Activated CD4-positive, alpha-beta memory T cell treated with anti-CD3 and anti-CD28 coated beads for 36 hours (primary cell): ENCODE measurements around the gene ADGRF3. TPM values are rescaled to one million over a fixed set of nuclear protein-coding genes. Genes with fewer than 3 reads are reported as not detected.

Experiments used
- CTCF ChIA-PET: fragments of 350-600 bp; sonication (Branson Sonifier 250); formaldehyde crosslinking; loops from one replicate; lab custom pipeline; 2021; ENCODE audit warnings: antibody characterized with exemption, inconsistent platforms; lab: Charles Lee
- POLR2A ChIA-PET: fragments of 350-600 bp; sonication (Branson Sonifier 250); formaldehyde crosslinking; loops from one replicate; lab custom pipeline; 2021; ENCODE audit warnings: antibody characterized with exemption; lab: Charles Lee
- DNase-seq: peaks from one replicate; pipeline ENCODE4 v3.0.0-alpha.2; 2020
- H3K27ac Mint-ChIP-seq: one replicate; pipeline ENCODE4 v1.8.0; 2021; ENCODE audit warnings: mixed read lengths
- H3K27me3 Mint-ChIP-seq: one replicate; pipeline ENCODE4 v1.8.0; 2021; ENCODE audit warnings: mixed read lengths
- H3K36me3 Mint-ChIP-seq: one replicate; pipeline ENCODE4 v1.8.0; 2021; ENCODE audit warnings: mixed read lengths
- H3K4me1 Mint-ChIP-seq: one replicate; pipeline ENCODE4 v1.8.0; 2021; ENCODE audit warnings: low read depth, mixed read lengths
- H3K4me3 Mint-ChIP-seq: one replicate; pipeline ENCODE4 v1.8.0; 2021; ENCODE audit warnings: mild to moderate bottlenecking, mixed read lengths
- H3K9me3 Mint-ChIP-seq: one replicate; pipeline ENCODE4 v1.8.0; 2021; ENCODE audit warnings: mixed read lengths
- intact Hi-C: fragments of 100-400 bp; cut with micrococcal nuclease; formaldehyde crosslinking; loops from one replicate; pipeline ENCODE4 v1.15.1; 2023
- total RNA-seq, 2 experiments: library from RNA; stranded (reverse); gene quantifications; one replicate each; pipeline ENCODE4 v1.2.3, GENCODE V29; 2021

The ADGRF3 gene
- total RNA-seq, 2 experiments from 2014 or later, result 1.4 to 3.7 TPM

DNA sequence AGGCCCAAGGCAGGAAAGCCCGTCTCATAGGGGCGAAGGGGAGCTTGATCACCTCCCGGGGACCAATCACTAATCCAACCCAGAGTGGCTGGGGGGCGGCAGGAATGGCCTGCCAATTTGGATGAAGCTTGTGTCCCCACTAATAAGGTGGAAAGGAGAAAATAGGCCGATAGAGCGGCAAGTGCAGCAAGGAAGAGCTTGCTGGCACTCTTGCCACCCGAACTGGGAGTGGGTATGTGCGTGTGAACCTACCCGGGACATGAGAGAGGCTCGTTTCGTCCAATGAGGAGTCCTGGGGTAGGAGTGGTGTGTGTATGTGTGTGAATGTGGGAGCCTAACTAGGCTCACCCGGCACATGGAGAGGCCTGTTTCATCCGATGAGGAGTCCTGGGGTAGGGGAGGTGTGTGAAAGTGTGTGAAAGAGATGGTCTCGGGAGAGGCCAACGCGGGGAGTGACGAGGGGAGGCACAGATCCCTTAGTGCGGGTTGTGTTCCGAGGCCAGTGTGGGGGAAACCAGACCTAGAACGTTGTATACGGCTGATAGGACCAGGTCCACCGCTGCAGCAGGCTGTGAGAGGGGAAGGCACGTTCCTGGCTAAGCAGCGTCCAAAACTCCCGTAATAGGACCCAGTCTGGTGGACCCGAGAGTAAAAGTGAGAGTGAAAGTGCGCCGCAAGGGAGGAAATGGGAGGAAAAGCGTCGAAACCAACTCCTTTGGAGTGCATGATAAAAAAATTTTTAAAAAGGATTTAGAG is 47.8 kb downstream of the ADGRF3 start:
- H3K36me3 Mint-ChIP-seq, result no peaks in the 10 kb centered on the region
- H3K27ac Mint-ChIP-seq, result no peak overlapping the region
- ChIA-PET POLR2A (interaction anchor here (0.7 to 1.0 kb wide), 2 partner anchors 22 to 53 kb away, joined by 3 read pairs; no protein-coding TSS in a partner anchor), CTCF (interaction anchor here (1.4 kb wide), 1 partner anchor 32 kb away, joined by 5 read pairs; no protein-coding TSS in a partner anchor)
- no peaks in the 10 kb centered on the region for H3K9me3 Mint-ChIP-seq
- intact Hi-C loops, result loop anchor here (2.0 kb wide), 1 partner anchor 54 kb away; the partner anchor contains the start of genes HADHA and HADHB
- no peak overlapping the region for H3K4me3 Mint-ChIP-seq
- H3K4me1 Mint-ChIP-seq, result no peaks in the 10 kb centered on the region
- peak; percentile 44 for DNase-seq
- H3K27me3 Mint-ChIP-seq, result no peaks in the 10 kb centered on the region

DNA sequence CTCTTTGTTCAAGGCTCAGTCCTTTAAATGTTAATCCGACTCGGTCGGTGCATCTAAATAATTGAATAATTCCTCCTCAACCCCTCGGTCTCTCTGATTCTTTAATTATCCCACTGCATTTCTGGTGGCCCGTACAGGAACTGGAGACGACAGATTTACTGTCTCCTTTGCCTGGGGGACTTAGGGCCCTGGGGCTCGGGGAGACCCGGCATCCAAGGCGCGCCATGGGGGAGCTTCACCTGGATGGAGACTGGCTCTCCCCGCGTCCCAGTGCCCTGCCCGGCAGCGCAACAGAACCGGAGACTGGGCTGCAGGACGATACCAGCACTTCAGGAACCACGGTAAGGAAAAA is 48.3 kb downstream of the ADGRF3 start:
- intact Hi-C loops, result loop anchor here (2.0 kb wide), 1 partner anchor 53 kb away; the partner anchor contains the start of genes HADHA and HADHB

DNA sequence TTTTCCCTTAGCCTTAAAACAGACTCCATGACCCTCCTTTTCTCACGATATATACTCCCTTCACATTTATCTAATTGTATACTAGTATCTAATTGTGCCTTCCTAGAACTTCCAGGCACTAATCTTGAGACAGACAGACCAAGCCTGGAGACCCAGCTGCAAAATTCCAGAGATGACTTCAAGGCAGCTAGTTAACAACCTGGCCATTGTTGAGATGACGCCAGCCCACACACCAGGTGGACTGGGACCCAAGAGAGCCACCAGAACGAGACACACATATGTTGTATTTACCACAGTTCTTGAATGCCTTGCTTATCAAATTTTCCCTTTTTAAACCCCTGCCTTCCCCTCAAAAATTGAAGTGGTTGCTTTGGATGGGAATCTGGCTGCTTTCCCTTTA is 49.5 kb downstream of the ADGRF3 start:
- Mint-ChIP-seq H3K9me3 (no peaks in the 10 kb centered on the region), H3K27me3 (no peaks in the 10 kb centered on the region), H3K27ac (no peak overlapping the region), H3K4me3 (no peak overlapping the region), H3K4me1 (peaks cover 7% of the 10 kb centered on the region), H3K36me3 (no peaks in the 10 kb centered on the region)
- no peak for DNase-seq
- CTCF ChIA-PET, result no interaction called here
- POLR2A ChIA-PET, result no interaction called here
- intact Hi-C loops, result no loop called here

More for the DNA sequence above, 48.3 kb downstream of the ADGRF3 start:
- POLR2A ChIA-PET, result interaction anchor here (0.7 to 1.0 kb wide), 2 partner anchors 21 to 53 kb away, joined by 3 read pairs; no protein-coding TSS in a partner anchor
- Mint-ChIP-seq H3K9me3 (no peaks in the 10 kb centered on the region), H3K4me1 (no peaks in the 10 kb centered on the region), H3K27ac (no peak overlapping the region), H3K27me3 (no peaks in the 10 kb centered on the region), H3K36me3 (no peaks in the 10 kb centered on the region), H3K4me3 (no peak overlapping the region)
- DNase-seq, result no peak
- CTCF ChIA-PET, result no interaction called here

DNA sequence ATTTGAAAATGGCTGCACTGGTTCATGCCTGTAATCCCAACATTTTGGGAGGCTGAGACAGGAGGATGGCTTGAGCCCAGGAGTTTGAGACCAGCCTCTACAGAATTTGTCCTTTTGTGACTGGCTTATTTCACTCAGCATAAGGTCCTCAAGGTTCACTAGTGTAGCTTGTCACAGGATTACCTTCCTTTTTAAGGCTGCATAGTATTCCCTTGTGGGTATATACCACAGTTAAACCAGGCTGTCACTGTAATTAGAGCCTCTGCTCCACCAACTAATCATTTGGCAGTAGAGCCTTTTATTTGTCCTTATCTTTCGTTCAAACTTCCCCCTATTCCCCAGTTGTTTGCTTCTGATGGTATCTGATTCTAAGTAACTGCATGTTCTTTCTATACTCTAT is 51.1 kb downstream of the ADGRF3 start:
- Mint-ChIP-seq H3K27me3 (no peaks in the 10 kb centered on the region), H3K36me3 (no peaks in the 10 kb centered on the region), H3K4me1 (peaks cover 7% of the 10 kb centered on the region), H3K27ac (no peak overlapping the region), H3K9me3 (no peaks in the 10 kb centered on the region), H3K4me3 (no peak overlapping the region)
- ChIA-PET POLR2A (no interaction called here), CTCF (no interaction called here)
- intact Hi-C loops, result no loop called here
- DNase-seq, result no peak

DNA sequence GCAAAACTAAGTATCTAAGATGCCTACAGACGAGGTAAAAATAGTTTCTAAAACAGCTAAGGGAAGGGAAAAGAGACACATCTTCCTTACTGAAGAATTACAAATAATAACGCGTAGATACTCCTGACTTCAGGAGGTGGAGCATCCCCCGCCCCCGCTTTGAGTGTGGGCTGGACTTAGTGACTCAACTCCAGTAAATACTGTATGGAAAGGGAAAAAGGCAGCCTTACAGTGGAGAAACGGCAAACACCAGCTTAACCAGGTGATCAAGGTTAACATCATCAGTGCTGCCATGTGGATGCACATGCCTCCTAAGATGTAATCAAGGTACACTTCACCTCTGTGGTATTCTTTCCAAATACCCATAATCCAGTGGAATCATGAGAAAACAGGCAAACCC is 53.9 kb downstream of the ADGRF3 start:
- POLR2A ChIA-PET, result no interaction called here
- H3K9me3 Mint-ChIP-seq, result no peaks in the 10 kb centered on the region
- peaks cover 2% of the 10 kb centered on the region for H3K36me3 Mint-ChIP-seq
- H3K27me3 Mint-ChIP-seq, result no peaks in the 10 kb centered on the region
- DNase-seq, result no peak
- CTCF ChIA-PET, result no interaction called here
- peaks cover 7% of the 10 kb centered on the region for H3K4me1 Mint-ChIP-seq
- no peak overlapping the region for H3K27ac Mint-ChIP-seq
- intact Hi-C loops, result no loop called here
- no peak overlapping the region for H3K4me3 Mint-ChIP-seq

DNA sequence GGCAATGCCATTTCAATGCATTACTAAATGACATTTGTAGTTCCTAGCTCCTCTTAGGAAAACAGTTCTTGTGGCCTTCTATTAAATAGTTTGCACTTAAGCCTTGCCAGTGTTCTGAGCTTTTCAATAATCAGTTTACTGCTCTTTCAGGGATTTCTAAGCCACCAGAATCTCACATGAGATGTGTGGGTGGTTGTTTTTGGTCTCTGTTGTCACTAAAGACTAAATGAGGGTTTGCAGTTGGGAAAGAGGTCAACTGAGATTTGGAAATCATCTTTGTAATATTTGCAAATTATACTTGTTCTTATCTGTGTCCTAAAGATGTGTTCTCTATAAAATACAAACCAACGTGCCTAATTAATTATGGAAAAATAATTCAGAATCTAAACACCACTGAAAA is 56.6 kb downstream of the ADGRF3 start:
- H3K4me3 Mint-ChIP-seq, result no peak overlapping the region
- intact Hi-C loops, result no loop called here
- POLR2A ChIA-PET, result no interaction called here
- peaks cover 12% of the 10 kb centered on the region for H3K36me3 Mint-ChIP-seq
- H3K27me3 Mint-ChIP-seq, result no peaks in the 10 kb centered on the region
- H3K4me1 Mint-ChIP-seq, result peaks cover 7% of the 10 kb centered on the region
- DNase-seq, result no peak
- no peaks in the 10 kb centered on the region for H3K9me3 Mint-ChIP-seq
- H3K27ac Mint-ChIP-seq, result no peak overlapping the region
- CTCF ChIA-PET, result no interaction called here

DNA sequence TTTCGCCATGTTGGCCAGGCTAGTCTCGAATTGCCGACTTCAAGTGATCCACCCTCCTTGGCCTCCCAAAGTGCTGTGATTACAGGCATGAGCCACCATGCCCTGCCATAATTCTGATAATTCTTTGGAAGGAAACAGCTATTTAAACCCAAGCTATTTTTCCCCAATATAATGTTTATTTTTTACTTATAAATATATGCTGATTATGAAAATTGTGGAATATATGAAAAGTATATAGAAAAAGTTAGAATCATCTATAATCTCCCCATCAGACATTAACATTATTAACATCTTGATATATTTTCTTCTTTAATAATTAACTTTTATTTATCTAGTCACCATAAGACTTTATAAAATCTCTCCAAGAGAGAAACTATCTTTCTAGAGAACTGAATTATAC is 60.7 kb downstream of the ADGRF3 start:
- ChIA-PET CTCF (no interaction called here), POLR2A (no interaction called here)
- no peak for DNase-seq
- Mint-ChIP-seq H3K4me3 (no peak overlapping the region), H3K4me1 (no peaks in the 10 kb centered on the region), H3K36me3 (peaks cover 32% of the 10 kb centered on the region), H3K27me3 (no peaks in the 10 kb centered on the region), H3K9me3 (no peaks in the 10 kb centered on the region), H3K27ac (no peak overlapping the region)
- intact Hi-C loops, result no loop called here

DNA sequence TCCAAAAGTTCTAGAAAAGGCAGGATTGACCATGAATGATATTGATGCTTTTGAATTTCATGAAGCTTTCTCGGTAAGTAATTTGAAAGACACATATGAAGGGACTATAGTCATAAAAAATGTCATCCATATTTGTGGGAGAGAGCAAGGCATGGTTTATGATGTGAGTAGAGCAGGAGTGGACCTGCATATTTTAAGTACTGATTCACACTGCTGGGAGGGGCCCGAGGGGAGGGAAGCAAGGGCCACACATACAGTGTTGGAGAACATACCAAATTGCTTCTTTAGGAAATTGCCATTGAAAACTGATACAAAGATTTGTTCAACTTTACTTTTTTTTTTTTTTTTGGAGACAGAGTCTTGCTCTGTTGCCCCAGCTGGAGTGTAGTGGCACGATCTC is 62.5 kb downstream of the ADGRF3 start:
- Mint-ChIP-seq H3K9me3 (no peaks in the 10 kb centered on the region), H3K27ac (no peak overlapping the region), H3K27me3 (no peaks in the 10 kb centered on the region), H3K4me1 (no peaks in the 10 kb centered on the region), H3K4me3 (no peak overlapping the region), H3K36me3 (peaks cover 43% of the 10 kb centered on the region)
- intact Hi-C loops, result no loop called here
- ChIA-PET CTCF (interaction anchor here (0.9 kb wide), 1 partner anchor 24 kb away, joined by 3 read pairs; no protein-coding TSS in a partner anchor), POLR2A (no interaction called here)
- DNase-seq, result no peak

DNA sequence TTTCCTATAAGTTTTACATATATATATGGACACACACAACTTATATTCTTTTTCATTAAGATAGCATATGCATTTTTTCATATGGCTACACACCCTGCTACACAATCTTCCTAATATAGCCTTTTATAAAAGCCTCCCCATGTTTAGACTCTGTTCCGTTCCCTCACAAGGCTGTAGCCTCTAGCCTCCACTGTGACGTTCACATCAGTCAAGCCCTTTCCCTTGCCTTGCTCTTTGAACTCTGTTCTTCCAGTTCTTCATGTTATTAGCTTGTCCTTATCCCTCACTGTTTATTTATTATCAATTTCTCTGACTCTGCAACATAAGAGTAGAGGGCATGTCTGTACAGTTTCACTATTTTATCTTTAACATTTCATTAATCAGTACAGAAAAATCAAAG is 63.0 kb downstream of the ADGRF3 start:
- no peaks in the 10 kb centered on the region for H3K9me3 Mint-ChIP-seq
- no peaks in the 10 kb centered on the region for H3K4me1 Mint-ChIP-seq
- ChIA-PET POLR2A (no interaction called here), CTCF (interaction anchor here (0.9 kb wide), 1 partner anchor 23 kb away, joined by 3 read pairs; no protein-coding TSS in a partner anchor)
- no peak for DNase-seq
- H3K4me3 Mint-ChIP-seq, result no peak overlapping the region
- H3K27ac Mint-ChIP-seq, result no peak overlapping the region
- intact Hi-C loops, result no loop called here
- H3K27me3 Mint-ChIP-seq, result no peaks in the 10 kb centered on the region
- peaks cover 48% of the 10 kb centered on the region for H3K36me3 Mint-ChIP-seq

DNA sequence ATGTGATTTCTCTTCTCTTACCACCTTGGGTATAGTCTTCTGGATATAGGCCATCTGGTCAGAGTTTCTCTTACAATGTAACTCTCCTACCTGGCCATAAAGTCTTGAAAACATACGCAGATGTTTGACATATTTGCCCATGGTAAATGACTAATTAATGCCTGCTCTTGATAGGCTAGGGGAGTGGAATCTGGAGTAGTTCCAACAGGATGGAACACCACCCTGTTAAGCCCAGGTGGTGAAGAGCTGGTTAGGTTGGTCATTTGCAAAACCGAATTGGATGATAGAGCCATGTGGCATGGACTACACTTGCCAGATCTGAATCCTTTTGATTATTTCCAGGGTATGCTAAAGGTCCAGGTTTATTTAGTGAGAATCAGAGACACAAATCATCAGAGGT is 65.4 kb downstream of the ADGRF3 start:
- peaks cover 51% of the 10 kb centered on the region for H3K36me3 Mint-ChIP-seq
- ChIA-PET CTCF (no interaction called here), POLR2A (no interaction called here)
- no peaks in the 10 kb centered on the region for H3K27me3 Mint-ChIP-seq
- H3K27ac Mint-ChIP-seq, result no peak overlapping the region
- no peaks in the 10 kb centered on the region for H3K4me1 Mint-ChIP-seq
- intact Hi-C loops, result no loop called here
- no peak for DNase-seq
- no peaks in the 10 kb centered on the region for H3K9me3 Mint-ChIP-seq
- H3K4me3 Mint-ChIP-seq, result no peak overlapping the region

DNA sequence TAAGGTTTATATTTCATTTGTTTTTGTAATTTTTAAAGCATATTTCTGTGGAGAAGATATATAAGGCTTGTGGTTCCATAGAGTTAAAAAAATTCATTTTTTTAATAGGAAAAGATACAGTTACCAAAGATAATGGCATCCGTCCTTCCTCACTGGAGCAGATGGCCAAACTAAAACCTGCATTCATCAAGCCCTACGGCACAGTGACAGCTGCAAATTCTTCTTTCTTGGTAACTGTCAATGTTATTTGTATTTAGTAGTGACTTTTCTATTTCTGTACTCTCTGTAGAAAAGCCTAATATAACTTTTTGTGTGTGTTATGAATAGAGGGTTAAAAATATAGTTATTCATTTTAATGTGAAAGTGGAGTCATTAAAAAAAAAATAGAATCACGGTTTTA is 66.7 kb downstream of the ADGRF3 start:
- CTCF ChIA-PET, result no interaction called here
- Mint-ChIP-seq H3K27me3 (no peaks in the 10 kb centered on the region), H3K36me3 (peaks cover 47% of the 10 kb centered on the region), H3K9me3 (no peaks in the 10 kb centered on the region), H3K4me1 (no peaks in the 10 kb centered on the region), H3K27ac (no peak overlapping the region), H3K4me3 (no peak overlapping the region)
- DNase-seq, result no peak
- POLR2A ChIA-PET, result interaction anchor here (0.8 kb wide), 1 partner anchor 9 kb away, joined by 3 read pairs; no protein-coding TSS in a partner anchor
- intact Hi-C loops, result no loop called here

DNA sequence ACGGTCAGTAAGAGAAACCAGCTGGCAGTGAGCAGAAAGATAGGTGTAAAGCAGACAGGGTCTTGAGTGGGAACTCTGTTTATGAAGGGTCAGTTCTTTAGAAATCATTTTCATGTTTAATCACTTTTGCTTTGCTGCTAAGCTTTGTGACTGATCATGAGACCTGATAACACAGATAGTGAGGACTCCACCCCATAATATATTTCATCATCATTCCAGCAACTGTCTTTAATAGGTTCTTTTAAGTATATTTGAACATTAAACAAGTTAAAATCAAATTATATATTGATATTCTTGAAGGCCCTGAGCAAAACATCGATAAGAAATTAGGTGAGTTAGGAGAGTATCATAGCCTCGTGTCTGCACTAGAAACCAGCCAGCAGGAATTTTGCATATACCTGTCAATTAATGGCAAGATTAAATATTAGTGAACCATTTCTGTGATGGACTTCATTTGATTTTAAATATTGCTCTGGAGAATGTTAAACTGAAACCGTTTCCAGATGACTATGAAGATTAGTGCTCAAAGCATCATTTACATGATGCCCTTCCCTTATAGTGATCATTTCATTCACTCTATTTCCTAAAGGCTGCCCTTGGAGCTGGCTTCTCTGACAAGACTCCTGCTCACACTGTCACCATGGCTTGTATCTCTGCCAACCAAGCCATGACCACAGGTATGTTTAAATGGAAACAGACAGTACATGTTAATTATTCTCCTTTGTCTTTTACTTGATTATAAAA is 69.9 kb downstream of the ADGRF3 start:
- H3K27me3 Mint-ChIP-seq, result no peaks in the 10 kb centered on the region
- H3K4me1 Mint-ChIP-seq, result peaks cover 2% of the 10 kb centered on the region
- CTCF ChIA-PET, result interaction anchor here (0.6 kb wide), 1 partner anchor 33 kb away, joined by 3 read pairs; the partner anchor contains the start of gene HADHA

More for the DNA sequence above, 69.9 kb downstream of the ADGRF3 start:
- DNase-seq, result no peak
- H3K27ac Mint-ChIP-seq, result no peak overlapping the region
- intact Hi-C loops, result no loop called here
- H3K4me3 Mint-ChIP-seq, result no peak overlapping the region
- peaks cover 37% of the 10 kb centered on the region for H3K36me3 Mint-ChIP-seq
- H3K9me3 Mint-ChIP-seq, result no peaks in the 10 kb centered on the region
- POLR2A ChIA-PET, result interaction anchor here (0.5 kb wide), 1 partner anchor 22 kb away, joined by 3 read pairs; no protein-coding TSS in a partner anchor
